HG03457 (cell line): ENCODE measurements around the gene RHEBL1.

Experiments
- ATAC-seq: cut with Tn5 transposase; IDR thresholded peaks from one replicate; pipeline ENCODE4 v1.9.1; 2021; ENCODE audit warnings: moderate number of reproducible peaks; ENCODE audit not compliant: unreplicated experiment

RHEBL1 gene

DNA sequence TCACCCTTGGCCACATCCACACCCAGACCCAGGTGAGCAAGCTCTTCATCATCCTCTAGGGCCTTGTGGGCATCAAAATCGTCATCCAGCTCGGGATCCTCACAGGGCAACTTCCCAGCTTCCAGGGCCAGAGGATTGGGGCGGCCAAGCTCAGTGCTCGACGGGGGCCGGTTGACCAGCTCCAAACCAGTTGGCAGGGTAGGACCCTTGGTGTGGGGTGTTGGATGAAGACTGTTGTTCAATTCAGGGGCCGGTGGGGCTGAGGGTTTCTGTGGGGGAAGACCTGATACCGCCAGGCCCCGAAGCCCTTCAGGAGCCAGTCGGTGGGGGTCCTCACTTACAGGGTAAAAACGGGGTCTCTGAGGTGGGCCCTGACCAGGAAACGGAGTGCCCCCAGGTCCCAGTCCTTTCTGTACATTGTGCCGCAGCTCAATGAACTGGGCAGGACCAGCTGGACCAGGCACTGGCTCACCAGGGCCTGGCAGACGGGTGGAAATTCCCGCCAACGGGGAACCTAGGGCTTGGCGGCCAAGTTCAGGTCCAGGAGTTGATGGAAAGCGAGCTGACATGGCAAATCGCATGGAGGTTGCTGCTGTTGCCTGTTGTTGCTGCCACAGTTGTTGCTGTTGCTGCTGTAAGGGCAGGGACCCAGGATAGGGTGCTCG is 31.4 kb downstream of the RHEBL1 start:
- no peak for ATAC-seq

DNA sequence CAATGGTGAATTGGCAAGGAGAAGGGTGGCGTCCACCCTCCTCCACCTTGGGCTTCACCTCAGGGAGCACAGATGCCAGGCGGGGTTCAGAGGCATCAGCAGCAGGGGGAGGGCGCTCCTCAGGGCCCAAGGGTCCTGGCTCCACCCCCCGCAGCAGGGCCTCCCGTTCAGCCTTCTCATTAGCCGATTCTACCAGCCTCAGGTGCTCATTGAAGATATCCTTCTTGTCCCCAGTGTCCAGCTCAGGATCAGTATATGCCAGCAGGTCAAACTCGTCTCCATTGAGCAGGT is 31.9 kb downstream of the RHEBL1 start:
- ATAC-seq: no peak

DNA sequence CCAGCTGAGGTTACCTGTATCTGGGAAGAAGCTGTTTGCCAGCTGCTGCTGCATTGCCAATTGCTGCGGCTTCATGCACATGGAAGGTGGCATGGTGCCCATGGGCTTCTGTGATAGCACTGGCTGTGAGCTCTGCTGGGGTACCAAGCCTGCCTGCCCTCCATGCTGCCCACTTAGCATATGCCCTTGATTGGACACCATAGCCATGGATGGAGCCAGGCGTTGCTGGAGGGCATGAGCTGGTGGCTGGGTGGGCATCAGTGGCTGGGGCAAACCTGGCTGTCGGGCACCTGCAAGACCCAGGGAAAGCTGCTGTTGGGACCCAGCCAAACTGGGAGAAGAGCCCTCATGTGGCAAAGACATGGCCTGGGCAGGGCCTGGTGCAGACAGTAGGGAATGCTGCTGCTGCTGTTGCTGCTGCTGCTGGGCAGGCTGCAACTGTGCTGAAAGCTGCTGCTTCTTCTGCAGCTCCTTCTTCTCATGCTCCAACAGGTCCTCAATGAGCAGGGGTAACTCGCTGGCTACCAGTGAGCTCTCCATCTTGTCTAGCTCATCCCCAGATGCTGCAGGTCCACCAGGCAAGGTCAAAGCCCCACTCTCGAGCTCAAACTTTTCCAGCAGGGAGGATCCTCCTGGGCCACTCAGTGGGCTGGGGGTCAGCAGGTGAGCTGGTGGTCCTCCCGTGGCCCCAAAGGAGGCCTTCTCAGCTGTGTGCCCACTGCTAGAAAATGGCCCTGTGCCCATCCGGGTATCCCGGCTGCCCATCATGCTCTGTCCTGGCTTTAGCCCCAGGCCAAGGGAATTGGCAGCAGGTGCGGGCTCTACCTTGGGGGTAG is 32.5 kb downstream of the RHEBL1 start:
- no peak for ATAC-seq

DNA sequence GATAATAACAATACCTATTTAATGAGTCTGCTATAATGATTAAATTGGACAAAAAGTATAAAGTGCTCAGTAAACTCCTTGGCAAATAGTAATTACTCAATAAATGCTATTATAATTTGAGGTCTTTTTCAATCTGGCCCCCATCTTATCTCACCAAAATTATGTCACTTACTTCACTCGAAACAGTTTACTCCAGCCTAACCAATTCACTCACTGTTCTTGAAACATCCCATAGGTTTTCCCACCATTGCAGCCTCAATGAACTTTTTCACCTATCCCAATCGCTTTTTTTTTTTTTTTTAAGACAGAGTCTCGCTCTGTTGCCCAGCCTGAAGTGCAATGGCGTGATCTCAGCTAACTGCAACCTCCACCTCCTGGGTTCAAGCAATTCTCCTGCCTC is 33.8 kb downstream of the RHEBL1 start:
- no peak for ATAC-seq

DNA sequence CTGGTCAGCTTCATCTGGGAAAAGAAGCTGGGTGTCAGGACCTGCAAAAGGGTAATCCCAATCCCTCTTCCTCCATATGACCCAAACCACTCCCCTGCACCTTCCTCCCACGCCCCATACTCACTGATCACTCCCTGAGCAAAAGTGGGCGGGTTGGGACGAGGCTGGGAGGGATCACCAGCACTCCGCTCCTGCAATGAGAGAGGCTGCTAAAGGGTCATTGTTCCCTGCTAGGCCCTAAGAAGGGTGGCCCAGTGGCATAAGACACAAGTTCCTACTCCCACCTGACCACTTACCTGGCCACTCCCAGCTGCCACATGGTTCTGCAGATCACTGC is 35.5 kb downstream of the RHEBL1 start:
- ATAC-seq: no peak

DNA sequence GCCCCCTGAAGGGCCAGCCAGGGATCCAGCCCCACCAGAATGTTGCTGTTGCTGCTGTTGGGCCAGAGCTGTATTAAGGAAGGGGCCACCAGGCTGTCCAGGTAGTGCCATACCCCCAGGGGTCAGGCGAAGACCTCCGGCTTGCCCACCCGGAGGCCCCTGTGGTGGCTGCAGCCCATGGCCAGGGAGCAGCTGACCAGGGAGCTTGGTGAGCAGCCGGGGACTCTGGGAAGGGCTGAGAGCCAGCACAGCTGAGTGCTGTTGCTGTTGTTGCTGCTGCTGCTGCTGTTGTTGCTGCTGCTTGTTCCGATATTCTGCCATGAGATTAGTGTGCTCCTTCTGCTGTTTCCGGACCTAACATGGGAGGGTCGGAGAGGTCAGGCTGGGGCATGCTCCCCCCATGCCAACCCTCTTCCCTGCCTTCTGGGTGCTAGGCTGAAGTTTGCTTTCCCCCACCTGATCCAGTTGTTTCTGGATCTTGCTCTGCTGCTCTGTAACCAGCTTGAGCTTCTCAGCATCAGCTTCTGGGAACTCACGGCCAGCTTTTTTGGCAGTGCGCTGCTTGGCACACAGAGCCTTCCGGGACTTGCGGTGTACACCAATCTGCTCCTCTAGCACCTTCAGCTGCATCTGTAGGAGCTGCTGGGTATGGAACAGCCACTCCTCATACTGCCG is 36.0 kb downstream of the RHEBL1 start:
- no peak for ATAC-seq

DNA sequence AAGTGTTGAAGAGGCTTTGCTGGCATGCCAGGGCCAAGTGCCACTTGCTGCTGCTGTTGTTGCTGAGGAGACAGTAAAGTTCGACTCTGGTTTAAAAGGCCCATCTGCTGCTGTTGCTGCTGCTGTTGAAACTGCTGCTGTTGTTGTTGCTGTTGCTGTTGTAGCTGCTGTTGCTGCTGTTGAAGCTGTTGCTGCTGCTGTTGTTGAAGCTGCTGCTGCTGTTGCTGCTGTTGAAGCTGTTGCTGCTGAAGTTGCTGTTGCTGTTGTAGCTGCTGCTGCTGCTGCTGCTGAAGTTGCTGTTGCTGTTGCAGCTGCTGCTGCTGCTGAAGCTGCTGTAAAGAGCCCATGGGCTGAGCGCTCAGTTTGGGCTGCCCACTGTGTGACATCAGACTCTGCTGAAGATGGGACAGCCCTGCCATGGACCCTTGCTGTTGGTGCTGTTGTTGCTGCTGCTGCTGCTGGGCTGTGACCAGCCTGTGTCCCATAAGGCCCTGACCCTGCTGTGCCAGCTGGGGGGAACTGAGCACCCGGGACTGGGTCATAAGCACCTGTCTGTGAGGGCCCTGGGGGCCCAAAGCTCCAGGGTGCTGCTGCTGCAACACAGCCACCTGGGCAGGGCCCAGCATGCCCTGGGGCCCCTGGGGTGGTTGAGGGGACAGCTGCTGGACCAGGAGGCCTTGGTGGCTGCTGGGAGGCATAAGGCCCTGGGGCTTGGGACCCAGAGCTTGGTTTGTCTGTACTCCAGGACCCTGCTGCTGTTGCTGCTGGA is 36.9 kb downstream of the RHEBL1 start:
- no peak for ATAC-seq

DNA sequence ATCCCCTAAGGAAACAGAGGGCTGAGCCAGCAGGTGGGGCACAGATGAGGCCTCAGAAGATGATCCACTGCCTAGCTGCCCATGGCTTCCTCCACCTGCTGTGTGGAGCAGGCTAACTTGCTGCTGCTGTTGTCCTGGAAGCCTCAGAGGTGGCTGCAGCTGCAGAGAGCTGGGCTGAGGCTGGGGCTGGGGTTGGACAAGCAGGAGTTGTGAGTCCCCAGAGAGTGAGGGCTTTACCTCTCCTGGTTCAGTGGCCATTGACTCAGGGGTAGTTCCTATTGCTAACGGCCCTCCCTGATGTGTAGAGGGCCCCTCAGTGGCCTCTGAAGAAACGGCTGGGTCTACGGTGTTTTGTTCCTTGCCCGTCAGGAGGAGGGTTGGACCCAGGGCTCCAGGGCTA is 37.5 kb downstream of the RHEBL1 start:
- no peak for ATAC-seq

DNA sequence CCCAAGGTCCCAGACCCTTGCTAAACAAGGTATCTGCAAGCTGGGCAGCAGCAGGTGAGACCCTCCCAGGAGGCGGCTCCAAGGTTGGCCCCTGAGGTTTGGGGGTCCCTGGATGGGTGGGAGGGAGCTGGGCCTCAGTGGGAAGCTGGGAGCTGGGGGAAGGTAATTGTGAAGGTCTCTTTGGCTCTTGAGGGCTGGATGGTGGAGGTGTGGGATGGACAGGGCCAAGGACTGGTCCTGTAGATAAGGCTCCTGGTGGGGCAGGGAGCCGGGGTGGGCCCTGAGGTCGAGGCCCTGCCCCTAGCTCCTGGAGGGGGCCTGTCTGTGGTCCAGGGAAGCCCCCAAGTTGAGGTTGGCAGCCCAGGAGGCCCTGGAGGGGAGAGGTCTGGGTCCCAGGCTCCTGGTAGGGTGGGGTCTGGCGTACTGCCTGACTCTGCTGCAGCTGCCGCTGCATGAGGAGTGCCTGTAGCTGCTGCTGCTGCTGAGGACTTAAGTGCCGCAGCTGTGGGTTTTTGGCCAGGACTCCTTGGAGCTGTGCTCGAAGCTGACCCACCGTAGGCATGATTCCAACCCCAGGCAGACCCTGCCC is 38.1 kb downstream of the RHEBL1 start:
- ATAC-seq: no peak

DNA sequence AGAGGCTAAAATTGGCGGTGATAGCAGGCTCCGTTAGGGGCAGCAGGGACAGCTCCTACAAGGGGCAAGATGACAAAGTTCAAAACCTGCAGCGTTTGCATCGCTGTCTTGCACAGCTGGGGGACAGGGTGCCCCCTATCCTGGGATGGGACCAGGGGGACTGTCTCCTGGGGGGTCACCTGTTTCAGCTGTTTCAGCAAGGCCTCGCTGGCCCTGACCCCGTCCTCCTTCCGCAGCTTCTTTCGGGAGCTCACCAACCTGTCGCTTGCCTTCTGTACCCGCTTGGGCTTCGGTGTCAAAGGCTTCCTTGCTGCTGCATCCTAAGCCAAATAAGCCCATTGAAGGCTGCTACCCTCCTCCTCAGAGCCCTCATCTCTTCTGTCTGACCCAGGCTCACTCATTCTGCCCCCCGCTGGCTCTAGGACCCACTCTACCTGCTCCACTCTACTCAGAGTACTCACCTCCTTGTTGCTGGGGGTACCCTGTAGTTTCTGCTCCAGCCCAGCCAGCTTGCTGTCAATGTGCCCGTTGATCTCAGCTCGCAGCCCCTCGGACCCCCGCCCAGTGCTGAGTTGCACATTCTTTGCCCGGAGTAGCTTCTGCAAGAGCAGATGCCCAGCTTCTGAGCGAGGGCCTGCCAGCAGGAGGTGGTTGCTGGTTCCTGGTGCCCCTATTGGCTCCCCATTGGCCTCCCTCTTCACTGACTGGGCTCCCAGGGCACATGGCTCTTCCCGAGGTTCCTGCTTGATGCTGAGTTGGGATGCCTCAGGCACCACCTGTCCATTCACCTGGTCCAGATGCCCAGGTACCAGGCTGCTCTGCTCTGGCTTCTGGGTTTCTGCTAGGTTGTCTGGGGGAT is 38.8 kb downstream of the RHEBL1 start:
- ATAC-seq: no peak

DNA sequence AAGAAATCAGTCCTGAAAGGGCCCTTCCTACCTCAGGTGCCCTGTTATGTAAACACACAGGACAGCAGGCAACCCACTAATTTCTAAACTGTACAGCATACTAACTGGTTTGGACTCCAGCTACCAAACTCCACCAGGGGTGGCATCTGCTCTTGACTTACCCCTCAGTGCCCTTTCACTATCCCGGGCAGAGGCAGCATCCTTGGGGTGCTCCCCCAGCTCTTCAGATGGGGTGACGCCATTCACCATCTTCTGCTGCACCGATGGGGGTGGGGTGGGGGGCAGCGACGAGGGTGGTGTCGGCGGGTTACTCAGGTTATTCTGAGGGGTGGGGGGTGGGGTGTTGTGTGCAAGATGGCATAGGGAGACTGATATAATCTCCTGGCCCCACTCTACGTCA is 39.7 kb downstream of the RHEBL1 start:
- no peak for ATAC-seq

DNA sequence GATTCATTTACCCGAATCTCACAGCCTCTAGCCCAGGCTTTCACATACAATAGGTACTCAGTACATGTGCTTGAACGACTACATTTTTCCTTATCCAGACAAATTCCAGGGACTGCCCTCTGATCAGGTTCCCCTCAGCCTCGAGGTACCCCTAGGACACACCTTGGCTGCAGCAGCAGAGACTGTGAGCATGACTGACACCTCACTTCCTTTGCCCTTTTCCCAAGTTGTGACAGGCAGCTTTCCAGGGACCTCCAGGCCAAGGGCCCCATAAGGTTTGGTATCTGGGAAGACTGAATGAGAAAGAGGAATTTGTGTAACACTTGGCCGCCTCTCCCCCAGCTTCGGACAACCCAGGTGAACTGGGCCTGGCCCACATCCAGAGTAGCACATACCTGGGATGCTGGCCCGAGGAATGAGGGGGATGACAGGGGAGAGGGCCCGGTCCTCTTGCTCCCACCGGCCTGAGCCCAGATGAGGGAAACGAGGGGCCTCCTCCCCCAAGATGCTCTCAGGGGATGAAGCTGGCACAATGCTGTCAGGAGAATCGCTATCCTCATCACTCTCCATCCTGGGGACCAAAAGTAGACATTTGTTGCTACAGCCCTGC is 41.0 kb downstream of the RHEBL1 start:
- no peak for ATAC-seq

DNA sequence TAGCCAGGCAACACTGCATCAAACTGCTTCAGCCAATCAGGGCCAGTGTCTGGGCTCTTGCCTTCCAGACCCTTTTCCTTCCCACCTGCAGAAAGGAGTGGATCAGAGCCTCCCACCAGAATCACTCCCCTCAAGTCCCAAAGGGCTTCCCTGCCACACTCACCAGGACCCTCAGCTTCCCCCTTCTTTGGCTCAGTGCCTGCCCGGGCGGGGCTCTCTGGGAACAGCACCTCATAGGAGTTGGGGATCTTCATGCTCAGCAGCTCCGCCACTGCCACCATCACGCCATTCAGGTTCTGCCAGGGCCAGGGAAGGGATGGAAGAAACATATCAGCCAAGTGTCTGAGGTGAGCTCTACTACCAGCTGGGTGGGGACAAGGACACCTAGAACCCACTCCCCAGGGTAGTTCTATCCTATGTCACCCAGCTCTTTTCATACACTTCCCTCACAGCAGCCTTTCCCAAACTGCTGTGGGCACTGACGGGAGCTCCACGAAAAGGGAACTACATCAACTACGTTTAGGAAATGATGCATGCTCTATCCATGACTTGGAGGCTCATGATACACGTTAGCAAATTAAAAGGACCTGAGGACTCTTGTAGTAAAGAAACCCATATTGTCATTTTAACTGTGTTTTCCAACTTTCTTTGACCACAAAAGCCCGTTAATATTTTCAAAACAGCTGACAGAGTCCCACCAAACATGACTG is 41.8 kb downstream of the RHEBL1 start:
- ATAC-seq: no peak

DNA sequence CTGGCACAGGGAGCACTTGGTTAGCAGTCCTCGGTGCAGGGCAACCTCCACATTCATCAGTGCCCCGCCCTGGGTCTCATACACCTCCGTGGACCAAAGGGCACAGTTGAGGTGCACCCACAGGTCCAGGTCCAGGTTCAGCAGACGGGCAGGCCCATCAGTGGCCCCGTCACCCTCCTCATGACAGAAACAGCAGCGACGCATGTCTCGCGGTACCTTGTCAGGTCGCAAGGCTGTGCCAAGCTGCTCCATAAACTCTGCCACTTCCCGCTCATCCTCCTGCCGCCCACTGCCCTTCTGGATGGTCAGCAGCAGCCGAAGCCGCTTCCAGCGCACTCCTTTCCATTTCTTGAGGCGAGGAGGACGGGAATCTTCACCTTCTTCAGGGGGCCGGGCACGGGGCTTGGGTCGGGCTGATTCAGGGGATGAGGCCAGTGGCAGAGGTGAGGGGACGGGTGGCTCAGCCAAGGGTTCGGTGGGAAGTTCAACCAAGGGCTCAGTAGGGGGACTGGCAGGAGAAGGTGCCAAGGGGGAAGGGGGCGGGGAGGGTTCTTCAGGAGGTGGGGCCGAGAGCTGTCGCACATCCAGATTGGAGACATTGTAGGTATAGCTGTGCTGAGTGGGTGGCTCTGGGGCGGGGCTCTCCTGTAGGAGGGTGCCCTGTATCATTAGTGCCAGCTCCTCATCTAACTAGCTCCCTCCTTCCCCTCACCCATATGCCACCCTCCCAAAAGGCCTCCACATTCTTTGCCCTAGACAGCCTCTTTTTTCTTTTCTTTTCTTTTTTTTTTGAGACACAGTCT is 42.9 kb downstream of the RHEBL1 start:
- ATAC-seq: no peak

DNA sequence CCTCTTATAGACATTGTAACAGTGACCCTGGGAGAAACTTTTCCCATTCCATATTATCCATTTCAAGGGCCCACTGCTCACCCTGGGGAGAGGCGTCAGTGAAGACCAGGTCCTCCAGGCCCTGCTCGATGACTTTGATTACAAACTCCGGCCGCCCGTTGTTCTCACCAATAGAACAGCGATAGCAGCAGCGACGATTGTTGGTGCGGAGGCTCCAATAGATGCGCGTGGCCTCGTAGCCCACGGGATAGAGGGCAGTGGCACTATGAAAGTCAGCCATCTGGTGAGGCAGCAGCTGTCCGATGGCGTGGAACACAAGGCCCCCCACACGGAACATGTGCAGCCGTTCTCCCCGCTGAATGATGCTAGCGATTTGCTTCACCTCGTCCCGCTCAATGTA is 43.7 kb downstream of the RHEBL1 start:
- ATAC-seq: no peak

DNA sequence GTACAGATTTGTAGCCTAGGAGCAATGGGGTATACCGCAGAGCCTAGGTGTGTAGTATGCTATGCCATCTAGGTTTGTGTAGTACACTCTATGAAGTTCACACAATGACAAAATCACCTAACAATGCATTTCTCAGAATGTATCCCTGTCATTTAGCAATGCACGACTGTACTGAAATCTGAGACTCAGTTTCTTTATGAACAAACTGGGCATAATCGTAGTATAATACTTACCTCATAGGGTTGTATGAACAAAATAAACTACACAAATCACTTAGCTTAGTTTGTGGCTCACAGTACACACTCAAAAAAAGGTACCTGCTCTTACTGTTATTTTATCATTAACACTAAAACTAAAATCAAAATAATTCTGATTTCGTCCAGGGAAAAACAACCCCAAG is 44.3 kb downstream of the RHEBL1 start:
- ATAC-seq: no peak

DNA sequence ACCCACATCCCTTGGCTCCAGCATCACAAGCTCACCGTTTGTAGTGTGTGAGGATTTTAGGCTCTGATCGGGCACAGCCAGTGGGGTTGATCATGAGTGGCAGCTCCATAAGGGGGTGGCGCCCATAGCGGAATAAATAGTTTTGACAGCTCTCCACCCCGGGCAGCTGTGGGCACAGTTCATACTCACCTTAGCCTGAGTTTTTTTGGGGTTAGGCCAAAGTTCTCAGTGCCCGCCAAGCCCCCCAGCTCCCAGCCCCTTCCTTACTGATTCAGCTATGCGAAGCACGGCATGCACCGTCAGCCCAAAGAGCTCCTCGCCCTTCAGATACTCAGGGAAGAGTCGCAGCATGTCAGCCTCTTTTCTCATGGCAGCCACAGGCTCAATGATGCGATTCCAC is 45.2 kb downstream of the RHEBL1 start:
- ATAC-seq: no peak

DNA sequence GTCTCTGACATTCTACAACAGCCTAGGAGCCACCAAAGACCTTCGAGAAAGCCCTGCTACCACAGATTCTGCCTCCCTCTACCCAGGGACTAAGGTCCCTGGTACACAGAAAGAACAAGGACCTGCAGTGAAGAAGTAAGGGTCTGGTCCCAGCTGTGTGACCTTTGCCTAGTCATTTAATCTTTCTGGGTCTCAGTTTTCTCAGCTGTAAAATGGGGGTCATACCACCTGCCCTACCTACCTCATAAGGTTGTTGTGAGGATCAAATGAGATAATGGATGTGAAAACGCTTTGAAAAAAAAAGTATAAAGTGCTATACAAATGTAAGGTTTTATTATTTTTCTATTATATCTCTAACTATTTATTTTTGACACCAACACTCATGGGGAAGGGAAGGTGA is 46.0 kb downstream of the RHEBL1 start:
- ATAC-seq: no peak
